SK-N-SH treated with all-trans-retinoic acid at 6 μM for 48 hours (cell line): Measurements from ENCODE around the gene HMGN4.

ENCODE experiments used
- ATAC-seq: fragments of 200-7000 bp; cut with Tn5 transposase; 3 replicates; pipeline ENCODE4 v1.9.1; 2020; ENCODE audit warnings: mild to moderate bottlenecking, moderate library complexity
- ARNTL ChIP-seq: fragments of 450-650 bp; formaldehyde crosslinking; IDR thresholded peaks from 2 replicates; pipeline ENCODE4 v1.5.0; 2020; ENCODE audit warnings: low read depth, mild to moderate bottlenecking, moderate library complexity, borderline replicate concordance
- BACH2 ChIP-seq: fragments of 250-450 bp; sonication (Bioruptor Pico); IDR thresholded peaks from 2 replicates; pipeline ENCODE4 v1.9.0; 2021; ENCODE audit warnings: mild to moderate bottlenecking, borderline replicate concordance
- CSDC2 ChIP-seq: fragments of 250-450 bp; sonication (Bioruptor Pico); IDR thresholded peaks from 2 replicates; pipeline ENCODE4 v1.5.0; 2020; ENCODE audit warnings: mild to moderate bottlenecking, moderate library complexity
- ESRRG ChIP-seq: fragments of 250-450 bp; sonication (Bioruptor Pico); IDR thresholded peaks from 2 replicates; pipeline ENCODE4 v1.6.1; 2021; ENCODE audit warnings: mild to moderate bottlenecking
- GLIS3 ChIP-seq: fragments of 250-450 bp; sonication (Bioruptor Pico); IDR thresholded peaks from 2 replicates; pipeline ENCODE4 v1.5.0; 2020; ENCODE audit warnings: mild to moderate bottlenecking, moderate library complexity
- ISL1 ChIP-seq: fragments of 250-450 bp; sonication (Bioruptor Pico); IDR thresholded peaks from 2 replicates; pipeline ENCODE4 v2.1.2; 2022; ENCODE audit warnings: mild to moderate bottlenecking, moderate library complexity
- OSR1 ChIP-seq: fragments of 250-450 bp; sonication (Bioruptor Pico); IDR thresholded peaks from 2 replicates; pipeline ENCODE4 v1.8.0; 2022; ENCODE audit warnings: moderate library complexity, mild to moderate bottlenecking, inconsistent platforms
- PPARA ChIP-seq: fragments of 250-450 bp; sonication (Bioruptor Pico); IDR thresholded peaks from 2 replicates; pipeline ENCODE4 v1.5.0; 2020; ENCODE audit warnings: mild to moderate bottlenecking, borderline replicate concordance
- RARB ChIP-seq: fragments of 250-450 bp; sonication (Bioruptor Pico); IDR thresholded peaks from 2 replicates; pipeline ENCODE4 v1.8.0; 2021; ENCODE audit warnings: mild to moderate bottlenecking, moderate library complexity
- SNAI2 ChIP-seq: fragments of 250-450 bp; sonication (Bioruptor Pico); IDR thresholded peaks from 2 replicates; pipeline ENCODE4 v1.5.0; 2020; ENCODE audit warnings: mild to moderate bottlenecking, moderate library complexity
- TOX ChIP-seq: fragments of 250-450 bp; sonication (Bioruptor Pico); IDR thresholded peaks from 2 replicates; pipeline ENCODE4 v1.8.0; 2021; ENCODE audit warnings: mild to moderate bottlenecking, moderate library complexity, borderline replicate concordance
- ZC3H10 ChIP-seq: fragments of 250-450 bp; sonication (Bioruptor Pico); IDR thresholded peaks from 2 replicates; pipeline ENCODE4 v1.5.1; 2021; ENCODE audit warnings: mild to moderate bottlenecking, moderate library complexity
- ZFP3 ChIP-seq: fragments of 250-450 bp; sonication (Bioruptor Pico); IDR thresholded peaks from 2 replicates; pipeline ENCODE4 v1.5.0; 2020; ENCODE audit warnings: mild to moderate bottlenecking, moderate library complexity
- ZFP30 ChIP-seq: fragments of 450-650 bp; formaldehyde crosslinking; IDR thresholded peaks from 2 replicates; pipeline ENCODE4 v1.5.0; 2022; ENCODE audit warnings: mild to moderate bottlenecking, moderate library complexity
- ZNF70 ChIP-seq: fragments of 450-650 bp; formaldehyde crosslinking; IDR thresholded peaks from 2 replicates; pipeline ENCODE4 v1.5.0; 2020; ENCODE audit warnings: mild to moderate bottlenecking, moderate library complexity
- ZNF8 ChIP-seq: fragments of 450-650 bp; formaldehyde crosslinking; IDR thresholded peaks from 2 replicates; pipeline ENCODE4 v1.5.0; 2020; ENCODE audit warnings: mild to moderate bottlenecking, moderate library complexity
- TF ChIP-seq, protein P1 (sequence below): fragments of 250-450 bp; sonication (Bioruptor Pico); IDR thresholded peaks from 2 replicates; pipeline ENCODE4 v1.8.0; 2021; ENCODE audit warnings: low read depth, mild to moderate bottlenecking, moderate library complexity, borderline replicate concordance
- TF ChIP-seq, protein P2 (sequence below): fragments of 250-450 bp; sonication (Bioruptor Pico); IDR thresholded peaks from 2 replicates; pipeline ENCODE4 v1.5.1; 2021; ENCODE audit warnings: mild to moderate bottlenecking, moderate library complexity
- TF ChIP-seq, protein P3 (sequence below): fragments of 250-450 bp; sonication (Bioruptor Pico); IDR thresholded peaks from 2 replicates; pipeline ENCODE4 v1.5.0; 2020; ENCODE audit warnings: mild to moderate bottlenecking, moderate library complexity

HMGN4 gene

DNA sequence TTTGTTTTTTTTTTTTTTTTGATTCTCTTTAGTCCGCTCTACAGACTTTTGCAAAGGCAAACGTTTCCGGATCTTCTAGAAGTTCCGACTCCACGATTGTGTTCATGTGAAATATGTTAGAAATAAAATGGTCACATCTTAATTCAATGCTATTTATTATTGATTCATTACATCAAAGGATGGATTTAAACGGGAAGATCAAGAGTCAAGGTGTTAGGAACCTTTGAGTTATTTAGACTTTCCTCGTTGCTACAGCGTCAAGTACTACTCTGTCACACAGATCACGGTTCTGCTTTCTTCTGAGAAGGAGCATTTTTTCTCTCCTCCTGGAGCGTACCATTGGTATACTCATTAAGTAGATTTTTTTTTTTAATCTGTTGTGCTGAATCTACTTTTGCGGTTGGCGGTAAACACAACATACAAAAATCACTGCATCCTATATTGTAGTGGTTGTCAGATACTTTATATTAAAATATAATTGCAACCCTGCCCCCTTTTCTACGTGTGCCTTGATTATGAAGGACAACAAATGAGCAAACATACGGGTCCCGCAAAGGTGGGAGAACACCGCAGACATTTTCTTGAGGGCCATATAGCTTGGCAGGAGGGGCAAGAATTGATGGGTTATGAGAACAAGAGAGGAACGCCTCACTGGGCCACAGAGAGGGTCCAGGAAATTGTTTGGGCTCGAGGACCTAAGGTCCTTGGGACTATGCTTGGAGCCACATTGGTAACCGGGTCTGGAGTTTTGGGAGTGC, 17.5 kb downstream of the HMGN4 start:
- ATAC-seq, result no peak
- TF ChIP-seq TOX (no peak), SNAI2 (no peak), ZFP30 (no peak), BACH2 (CRISPR knock-in tag) (no peak), RARB (CRISPR knock-in tag) (no peak), CSDC2 (CRISPR knock-in tag) (no peak), OSR1 (no peak), ZNF8 (CRISPR knock-in tag) (no peak), GLIS3 (CRISPR knock-in tag) (no peak), ISL1 (no peak)
- TF ChIP-seq, protein P1, sequence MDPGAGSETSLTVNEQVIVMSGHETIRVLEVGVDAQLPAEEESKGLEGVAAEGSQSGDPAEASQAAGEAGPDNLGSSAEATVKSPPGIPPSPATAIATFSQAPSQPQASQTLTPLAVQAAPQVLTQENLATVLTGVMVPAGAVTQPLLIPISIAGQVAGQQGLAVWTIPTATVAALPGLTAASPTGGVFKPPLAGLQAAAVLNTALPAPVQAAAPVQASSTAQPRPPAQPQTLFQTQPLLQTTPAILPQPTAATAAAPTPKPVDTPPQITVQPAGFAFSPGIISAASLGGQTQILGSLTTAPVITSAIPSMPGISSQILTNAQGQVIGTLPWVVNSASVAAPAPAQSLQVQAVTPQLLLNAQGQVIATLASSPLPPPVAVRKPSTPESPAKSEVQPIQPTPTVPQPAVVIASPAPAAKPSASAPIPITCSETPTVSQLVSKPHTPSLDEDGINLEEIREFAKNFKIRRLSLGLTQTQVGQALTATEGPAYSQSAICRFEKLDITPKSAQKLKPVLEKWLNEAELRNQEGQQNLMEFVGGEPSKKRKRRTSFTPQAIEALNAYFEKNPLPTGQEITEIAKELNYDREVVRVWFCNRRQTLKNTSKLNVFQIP (CRISPR knock-in tag), result no peak

- ATAC-seq, result peak; percentile 65
- TF ChIP-seq, protein P2, sequence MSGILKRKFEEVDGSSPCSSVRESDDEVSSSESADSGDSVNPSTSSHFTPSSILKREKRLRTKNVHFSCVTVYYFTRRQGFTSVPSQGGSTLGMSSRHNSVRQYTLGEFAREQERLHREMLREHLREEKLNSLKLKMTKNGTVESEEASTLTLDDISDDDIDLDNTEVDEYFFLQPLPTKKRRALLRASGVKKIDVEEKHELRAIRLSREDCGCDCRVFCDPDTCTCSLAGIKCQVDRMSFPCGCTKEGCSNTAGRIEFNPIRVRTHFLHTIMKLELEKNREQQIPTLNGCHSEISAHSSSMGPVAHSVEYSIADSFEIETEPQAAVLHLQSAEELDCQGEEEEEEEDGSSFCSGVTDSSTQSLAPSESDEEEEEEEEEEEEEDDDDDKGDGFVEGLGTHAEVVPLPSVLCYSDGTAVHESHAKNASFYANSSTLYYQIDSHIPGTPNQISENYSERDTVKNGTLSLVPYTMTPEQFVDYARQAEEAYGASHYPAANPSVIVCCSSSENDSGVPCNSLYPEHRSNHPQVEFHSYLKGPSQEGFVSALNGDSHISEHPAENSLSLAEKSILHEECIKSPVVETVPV (CRISPR knock-in tag), result no peak
- no peak for TF ChIP-seq BACH2 (CRISPR knock-in tag)
- TF ChIP-seq ZC3H10, result no peak
- no peak for TF ChIP-seq CSDC2 (CRISPR knock-in tag)
- no peak for TF ChIP-seq ZNF8 (CRISPR knock-in tag)
- 0 out of 2 replicates have a peak, but pooled peaks have one; percentile 13 for TF ChIP-seq TOX
Measured at GRCh38 chr6:26556263-26557070, 18.3 kb downstream of the HMGN4 start.

DNA sequence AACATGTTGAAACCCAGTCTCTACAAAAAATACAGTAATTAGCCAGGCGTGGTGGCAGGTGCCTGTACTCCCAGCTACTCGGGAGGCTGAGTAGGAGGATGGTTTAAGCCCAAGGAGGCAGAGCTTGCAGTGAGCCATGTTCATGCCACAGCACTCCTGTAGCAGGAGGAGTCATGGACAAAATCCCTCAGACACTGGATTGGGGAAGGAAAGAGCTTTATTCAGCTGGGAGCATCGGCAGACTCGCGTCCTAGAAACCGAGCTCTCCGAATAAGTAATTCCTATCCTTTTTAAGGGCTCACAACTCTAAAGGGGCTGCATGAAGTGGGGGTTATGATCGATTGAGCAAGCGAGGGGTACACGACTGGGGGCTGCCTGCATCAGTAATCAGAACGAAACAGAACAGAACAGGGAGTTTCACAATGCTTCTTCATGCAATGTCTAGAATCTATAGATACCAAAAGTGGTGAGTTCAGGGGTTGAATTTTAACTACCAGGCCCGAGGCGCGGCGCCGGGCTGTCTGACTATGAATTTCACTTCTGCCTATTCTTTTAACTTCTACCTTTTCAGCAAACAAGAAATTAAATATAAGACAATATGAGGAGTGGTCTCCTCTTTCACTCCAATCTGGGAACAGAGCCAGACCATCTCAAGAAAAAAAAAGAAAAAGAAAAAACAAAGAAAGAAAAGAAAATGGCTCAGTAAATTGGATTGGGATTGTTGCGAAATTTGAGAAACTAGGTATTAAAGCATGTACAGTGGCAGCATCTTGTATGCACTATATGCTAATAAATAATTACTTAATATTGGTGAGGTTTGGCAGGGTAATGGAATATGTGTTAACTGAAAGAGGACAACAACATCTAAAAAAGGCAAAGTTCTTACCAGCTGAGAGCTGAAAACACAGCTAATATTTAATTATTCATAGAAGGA, 23.6 kb downstream of the HMGN4 start:
- ATAC-seq, result no peak
- TF ChIP-seq ZNF8 (CRISPR knock-in tag), result no peak
- TF ChIP-seq ZFP3, result no peak
- no peak for TF ChIP-seq ZC3H10
- TF ChIP-seq OSR1, result no peak
- no peak for TF ChIP-seq ARNTL (CRISPR knock-in tag)

- TF ChIP-seq, protein P2 (CRISPR knock-in tag), result no peak
- TF ChIP-seq GLIS3 (CRISPR knock-in tag), result no peak
- TF ChIP-seq OSR1, result no peak
- no peak for TF ChIP-seq PPARA (CRISPR knock-in tag)
- no peak for TF ChIP-seq ZNF70
- TF ChIP-seq ESRRG, result no peak
- TF ChIP-seq BACH2 (CRISPR knock-in tag), result no peak
- no peak for TF ChIP-seq RARB (CRISPR knock-in tag)
- TF ChIP-seq, protein P3, sequence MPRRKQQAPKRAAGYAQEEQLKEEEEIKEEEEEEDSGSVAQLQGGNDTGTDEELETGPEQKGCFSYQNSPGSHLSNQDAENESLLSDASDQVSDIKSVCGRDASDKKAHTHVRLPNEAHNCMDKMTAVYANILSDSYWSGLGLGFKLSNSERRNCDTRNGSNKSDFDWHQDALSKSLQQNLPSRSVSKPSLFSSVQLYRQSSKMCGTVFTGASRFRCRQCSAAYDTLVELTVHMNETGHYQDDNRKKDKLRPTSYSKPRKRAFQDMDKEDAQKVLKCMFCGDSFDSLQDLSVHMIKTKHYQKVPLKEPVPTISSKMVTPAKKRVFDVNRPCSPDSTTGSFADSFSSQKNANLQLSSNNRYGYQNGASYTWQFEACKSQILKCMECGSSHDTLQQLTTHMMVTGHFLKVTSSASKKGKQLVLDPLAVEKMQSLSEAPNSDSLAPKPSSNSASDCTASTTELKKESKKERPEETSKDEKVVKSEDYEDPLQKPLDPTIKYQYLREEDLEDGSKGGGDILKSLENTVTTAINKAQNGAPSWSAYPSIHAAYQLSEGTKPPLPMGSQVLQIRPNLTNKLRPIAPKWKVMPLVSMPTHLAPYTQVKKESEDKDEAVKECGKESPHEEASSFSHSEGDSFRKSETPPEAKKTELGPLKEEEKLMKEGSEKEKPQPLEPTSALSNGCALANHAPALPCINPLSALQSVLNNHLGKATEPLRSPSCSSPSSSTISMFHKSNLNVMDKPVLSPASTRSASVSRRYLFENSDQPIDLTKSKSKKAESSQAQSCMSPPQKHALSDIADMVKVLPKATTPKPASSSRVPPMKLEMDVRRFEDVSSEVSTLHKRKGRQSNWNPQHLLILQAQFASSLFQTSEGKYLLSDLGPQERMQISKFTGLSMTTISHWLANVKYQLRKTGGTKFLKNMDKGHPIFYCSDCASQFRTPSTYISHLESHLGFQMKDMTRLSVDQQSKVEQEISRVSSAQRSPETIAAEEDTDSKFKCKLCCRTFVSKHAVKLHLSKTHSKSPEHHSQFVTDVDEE (CRISPR knock-in tag), result no peak
- TF ChIP-seq, protein P1 (CRISPR knock-in tag), result no peak
- ATAC-seq, result no peak
Measured at GRCh38 chr6:26563488-26563887, 25.3 kb downstream of the HMGN4 start.
